Measurements from ENCODE around the gene RASAL1.
A peak's percentile ranks its signal among the peaks of the same experiment; 100 is the strongest.

DNA sequence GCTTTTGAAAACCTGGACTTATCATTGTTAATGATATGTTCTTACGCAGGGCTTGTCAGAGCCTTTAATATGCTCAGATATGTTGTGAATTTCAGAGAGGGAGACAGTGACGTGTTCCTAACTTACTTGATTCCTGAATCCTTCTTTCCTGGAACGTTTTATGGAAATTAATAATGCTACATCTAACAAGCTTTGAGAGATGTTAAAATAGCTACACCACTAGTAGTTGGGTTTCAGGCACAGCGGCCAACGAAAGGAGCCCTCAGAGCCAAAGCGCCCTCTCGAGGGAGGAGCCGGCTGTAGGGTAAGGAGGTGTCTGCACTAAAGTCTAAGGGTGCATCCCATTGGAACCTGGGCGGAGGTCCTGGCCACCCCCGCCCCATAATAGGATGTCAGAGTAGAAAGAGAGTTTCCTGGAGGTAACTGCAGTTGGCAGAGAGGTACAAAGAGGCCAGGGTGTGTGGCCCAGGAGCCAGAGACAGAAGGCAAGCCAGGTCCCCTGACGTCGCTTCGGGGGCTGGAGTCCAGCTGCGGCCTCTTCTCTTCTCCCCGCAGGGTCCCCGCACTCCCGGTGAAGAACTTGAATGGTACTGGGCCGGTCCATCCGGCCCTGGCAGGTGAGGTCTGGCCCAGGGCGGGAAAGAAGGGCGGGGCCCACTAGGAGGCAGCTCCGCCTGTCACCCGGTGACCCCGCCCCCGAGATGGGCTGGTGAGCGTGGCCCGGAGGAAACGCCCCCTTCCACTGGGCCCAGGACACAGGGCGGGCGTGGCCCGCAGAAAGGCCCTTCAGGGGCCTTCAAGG lies 42.8 kb downstream of the RASAL1 start:
- TF ChIP-seq, protein P1, sequence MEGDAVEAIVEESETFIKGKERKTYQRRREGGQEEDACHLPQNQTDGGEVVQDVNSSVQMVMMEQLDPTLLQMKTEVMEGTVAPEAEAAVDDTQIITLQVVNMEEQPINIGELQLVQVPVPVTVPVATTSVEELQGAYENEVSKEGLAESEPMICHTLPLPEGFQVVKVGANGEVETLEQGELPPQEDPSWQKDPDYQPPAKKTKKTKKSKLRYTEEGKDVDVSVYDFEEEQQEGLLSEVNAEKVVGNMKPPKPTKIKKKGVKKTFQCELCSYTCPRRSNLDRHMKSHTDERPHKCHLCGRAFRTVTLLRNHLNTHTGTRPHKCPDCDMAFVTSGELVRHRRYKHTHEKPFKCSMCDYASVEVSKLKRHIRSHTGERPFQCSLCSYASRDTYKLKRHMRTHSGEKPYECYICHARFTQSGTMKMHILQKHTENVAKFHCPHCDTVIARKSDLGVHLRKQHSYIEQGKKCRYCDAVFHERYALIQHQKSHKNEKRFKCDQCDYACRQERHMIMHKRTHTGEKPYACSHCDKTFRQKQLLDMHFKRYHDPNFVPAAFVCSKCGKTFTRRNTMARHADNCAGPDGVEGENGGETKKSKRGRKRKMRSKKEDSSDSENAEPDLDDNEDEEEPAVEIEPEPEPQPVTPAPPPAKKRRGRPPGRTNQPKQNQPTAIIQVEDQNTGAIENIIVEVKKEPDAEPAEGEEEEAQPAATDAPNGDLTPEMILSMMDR (IDR thresholded peaks at IDR 0.05): peak in 2 of 12 donors; percentile 17
- no peak for TF ChIP-seq POLR2A (IDR thresholded peaks at IDR 0.05)

Data from heart left ventricle (tissue), 13 donors.